ENCODE results near the gene ENTPD8.

- TF ChIP-seq CTCF (IDR thresholded peaks at IDR 0.05; ENCODE audit: insufficient read depth, low read length) (no peak), GABPA (IDR thresholded peaks at IDR 0.05; ENCODE audit: low read depth) (no peak)
These were observed 31.6 kb downstream of the ENTPD8 start for GRCh38 chr9:137409515-137409914.
